OCI-LY3 (cell line): ENCODE data around the gene ZNF423.

Experiments
- EZH2phosphoT487 ChIP-seq: fragments of 200-600 bp; shearing (Covaris generic); IDR thresholded peaks from 2 replicates; pipeline ENCODE4 v1.6.1; 2018; ENCODE audit warnings: antibody characterized with exemption, mixed run types, low read depth
- TF ChIP-seq, protein P1 (sequence below): fragments of 200-600, 300-600 bp; sonication (generic); IDR thresholded peaks from 2 replicates; pipeline ENCODE4 v1.5.1; 2014; ENCODE audit warnings: antibody characterized with exemption, low read length, low read depth

DNA sequence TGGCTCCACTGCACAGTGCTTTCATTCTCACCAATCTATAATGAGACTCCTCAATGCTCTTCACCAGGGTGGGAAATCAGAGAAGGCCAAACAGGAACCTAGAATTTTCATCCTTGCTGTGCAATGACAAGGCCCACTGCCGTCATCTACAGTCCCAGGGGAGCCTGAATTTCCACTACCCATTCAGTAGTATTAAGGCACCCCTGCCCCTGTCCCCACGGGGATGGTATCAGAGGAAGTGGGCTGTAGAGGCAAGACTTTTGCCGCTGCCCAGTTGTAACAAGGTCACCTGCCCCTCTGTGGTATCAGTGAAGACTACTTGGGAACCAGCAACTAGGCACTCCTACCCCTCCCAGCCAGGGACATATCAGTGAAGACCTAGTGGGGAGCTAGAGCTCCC is 377.8 kb downstream of the ZNF423 start:
- TF ChIP-seq, protein P1, sequence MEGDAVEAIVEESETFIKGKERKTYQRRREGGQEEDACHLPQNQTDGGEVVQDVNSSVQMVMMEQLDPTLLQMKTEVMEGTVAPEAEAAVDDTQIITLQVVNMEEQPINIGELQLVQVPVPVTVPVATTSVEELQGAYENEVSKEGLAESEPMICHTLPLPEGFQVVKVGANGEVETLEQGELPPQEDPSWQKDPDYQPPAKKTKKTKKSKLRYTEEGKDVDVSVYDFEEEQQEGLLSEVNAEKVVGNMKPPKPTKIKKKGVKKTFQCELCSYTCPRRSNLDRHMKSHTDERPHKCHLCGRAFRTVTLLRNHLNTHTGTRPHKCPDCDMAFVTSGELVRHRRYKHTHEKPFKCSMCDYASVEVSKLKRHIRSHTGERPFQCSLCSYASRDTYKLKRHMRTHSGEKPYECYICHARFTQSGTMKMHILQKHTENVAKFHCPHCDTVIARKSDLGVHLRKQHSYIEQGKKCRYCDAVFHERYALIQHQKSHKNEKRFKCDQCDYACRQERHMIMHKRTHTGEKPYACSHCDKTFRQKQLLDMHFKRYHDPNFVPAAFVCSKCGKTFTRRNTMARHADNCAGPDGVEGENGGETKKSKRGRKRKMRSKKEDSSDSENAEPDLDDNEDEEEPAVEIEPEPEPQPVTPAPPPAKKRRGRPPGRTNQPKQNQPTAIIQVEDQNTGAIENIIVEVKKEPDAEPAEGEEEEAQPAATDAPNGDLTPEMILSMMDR: no peak
- no peak for TF ChIP-seq EZH2phosphoT487
